Inflammatory macrophage treated with lipopolysaccharide for 1 hour (primary cell): ENCODE data around the gene ST8SIA5.
A peak's percentile ranks its signal among the peaks of the same experiment; 100 is the strongest.
"Not testable (repeated sequence)": the region's sequence is repeated elsewhere in the genome, so short reads cannot be mapped to it uniquely, and the experiment has no call there.

ENCODE experiments used
- DNase-seq, 2 donors: peaks; one replicate each; pipeline ENCODE4 v3.0.0-alpha.2; 2020 to 2022

ST8SIA5 gene, protein sequence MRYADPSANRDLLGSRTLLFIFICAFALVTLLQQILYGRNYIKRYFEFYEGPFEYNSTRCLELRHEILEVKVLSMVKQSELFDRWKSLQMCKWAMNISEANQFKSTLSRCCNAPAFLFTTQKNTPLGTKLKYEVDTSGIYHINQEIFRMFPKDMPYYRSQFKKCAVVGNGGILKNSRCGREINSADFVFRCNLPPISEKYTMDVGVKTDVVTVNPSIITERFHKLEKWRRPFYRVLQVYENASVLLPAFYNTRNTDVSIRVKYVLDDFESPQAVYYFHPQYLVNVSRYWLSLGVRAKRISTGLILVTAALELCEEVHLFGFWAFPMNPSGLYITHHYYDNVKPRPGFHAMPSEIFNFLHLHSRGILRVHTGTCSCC

DNA sequence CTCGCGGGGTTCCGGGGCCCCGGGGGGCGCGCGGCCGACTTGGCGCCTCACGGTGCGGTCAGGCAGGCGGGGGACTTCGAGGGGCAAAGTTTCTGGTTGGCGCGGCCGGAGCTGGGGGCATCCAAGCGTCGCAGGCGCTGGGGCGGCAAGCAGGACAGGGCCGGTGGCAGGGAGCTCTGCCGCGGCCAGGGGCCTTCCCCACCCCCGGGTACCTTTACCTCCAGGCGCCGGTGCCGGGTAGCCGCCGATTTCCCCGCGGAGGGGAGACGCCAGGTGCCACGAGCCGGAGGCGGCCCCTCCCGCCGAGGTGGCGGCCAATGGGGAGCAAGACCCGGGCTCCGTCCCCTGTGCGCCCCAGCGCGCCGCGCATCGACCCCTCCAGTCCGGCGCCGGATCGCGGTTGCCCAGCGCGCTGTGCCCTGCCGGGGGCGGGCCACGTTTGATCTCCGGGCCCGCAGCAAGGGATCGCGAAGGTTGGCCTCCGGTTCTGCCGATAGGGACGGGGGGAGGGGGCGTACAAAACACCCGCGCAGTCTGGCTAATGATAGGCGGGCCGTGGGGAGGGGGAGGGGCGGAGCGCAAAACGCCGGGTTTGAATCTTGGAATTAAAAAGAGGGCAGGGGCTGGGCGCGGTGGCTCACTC, at the start of gene ST8SIA5:
Gene ST8SIA5, minus strand, starts transcription at position 495 of the 643 bp plus-strand sequence. CDS start 545 bp downstream, outside the sequence.
- DNase-seq: no peak

DNA sequence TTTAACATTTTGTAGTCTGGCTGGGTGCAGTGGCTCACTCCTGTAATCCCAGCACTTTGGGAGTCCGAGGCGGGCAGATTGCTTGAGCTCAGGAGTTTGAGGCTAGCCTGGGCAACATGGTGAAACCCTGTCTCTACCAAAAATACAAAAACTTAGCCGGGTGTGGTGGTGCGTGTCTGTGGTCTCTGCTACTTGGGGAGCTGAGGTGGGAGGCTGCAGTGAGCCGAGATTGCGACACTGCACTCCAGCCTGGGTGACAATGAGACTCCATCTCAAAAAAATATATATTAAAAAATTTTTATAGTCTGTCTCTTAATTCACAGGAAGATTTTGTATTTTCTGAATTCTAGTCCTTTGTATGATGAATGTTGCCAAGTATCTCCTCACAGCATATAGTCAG, 39.1 kb upstream of the ST8SIA5 start:
- not testable (repeated sequence) for DNase-seq

DNA sequence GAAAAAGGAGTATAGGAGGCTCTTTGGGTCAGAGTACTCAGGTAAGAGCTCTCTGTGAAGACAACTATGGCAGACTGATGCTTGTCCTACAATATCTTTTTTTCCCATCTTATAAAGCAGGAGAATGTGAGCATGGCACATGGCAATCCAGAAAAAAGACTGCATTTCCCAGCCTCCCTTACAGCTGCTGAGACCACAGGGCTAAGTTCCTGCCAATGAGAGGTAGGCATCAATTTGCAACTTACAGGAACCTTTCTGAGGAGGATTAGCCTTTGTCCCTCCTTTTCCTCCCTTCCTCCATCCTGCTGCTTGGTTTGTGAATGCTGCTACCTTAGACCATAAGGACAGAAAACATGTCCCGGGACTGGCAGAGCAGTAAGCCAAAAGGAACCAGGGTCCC, 37.8 kb upstream of the ST8SIA5 start:
- DNase-seq: no peak

DNA sequence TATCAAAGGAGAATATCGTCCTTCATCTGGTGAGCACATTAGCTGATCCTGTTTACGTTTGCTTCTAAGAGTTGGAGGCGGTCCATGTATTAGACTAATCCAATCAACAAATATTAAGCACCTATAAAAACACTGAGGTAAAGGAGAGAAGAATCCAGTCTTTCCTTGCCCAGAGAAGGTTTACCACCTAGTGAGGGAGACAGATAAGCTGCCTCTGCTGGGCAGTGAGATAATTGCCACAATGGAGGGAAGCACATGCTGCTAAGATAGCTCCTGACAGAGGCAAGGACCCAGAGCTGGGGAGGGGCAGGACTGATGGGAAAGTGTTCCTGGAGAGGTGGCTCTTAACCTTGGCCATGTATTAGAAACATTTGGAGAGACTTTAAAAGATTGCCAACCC, 36.7 kb upstream of the ST8SIA5 start:
- DNase-seq: no peak

DNA sequence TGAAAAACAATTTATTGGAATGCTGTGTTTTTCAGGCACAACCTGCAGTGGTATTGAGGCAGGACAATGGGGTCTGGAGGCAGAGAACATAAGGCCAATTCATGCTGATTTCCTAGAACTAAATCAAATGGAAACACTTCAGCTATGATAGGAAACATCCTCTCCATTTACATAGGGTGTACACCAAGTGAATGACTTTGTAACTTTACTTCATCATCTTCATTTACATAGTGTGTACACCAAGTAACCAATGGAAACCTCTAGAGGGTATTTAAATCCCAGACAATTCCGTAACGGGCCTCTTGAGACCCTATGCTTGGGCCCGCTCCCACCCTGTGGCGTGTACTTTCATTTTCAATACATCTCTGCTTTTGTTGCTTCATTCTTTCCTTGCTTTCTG, 32.2 kb upstream of the ST8SIA5 start:
- no peak for DNase-seq

DNA sequence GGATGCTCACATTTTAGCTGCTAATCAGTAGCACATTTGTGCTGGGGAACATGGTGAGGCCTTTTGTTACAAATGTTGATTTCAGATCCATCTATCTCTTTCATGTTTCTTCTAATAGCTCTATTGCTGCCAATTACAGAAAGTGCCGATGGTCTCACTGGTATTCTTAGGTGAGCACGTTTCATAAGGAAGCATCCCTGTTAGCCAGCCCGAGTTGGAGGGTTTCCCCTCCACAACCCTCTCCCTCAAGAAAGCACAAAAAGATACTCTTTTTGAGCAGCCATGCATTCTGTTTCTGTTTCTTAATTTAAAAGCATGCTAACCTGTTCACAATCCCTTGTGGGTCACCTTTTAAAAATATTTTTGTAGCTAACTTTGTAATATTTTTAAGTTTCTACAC, 30.8 kb upstream of the ST8SIA5 start:
- DNase-seq: no peak

DNA sequence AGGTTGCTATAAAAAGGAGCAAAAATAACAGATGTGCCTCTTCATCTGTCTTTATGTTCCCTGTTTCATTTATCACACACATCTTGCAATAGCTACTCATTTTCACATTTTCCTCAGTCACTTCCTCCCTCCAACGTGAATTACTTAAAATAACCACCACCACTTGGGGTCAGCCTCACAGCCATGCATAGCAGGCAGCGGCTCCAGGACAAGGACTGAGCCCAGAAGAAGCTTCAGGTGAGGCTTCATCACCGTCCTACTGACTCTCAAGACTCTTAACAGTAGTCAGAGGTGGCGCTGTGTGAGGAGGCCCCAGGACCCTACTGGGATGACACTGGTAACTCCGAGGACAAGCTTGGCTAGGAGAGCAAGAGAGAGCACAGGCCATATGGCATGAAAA, 15.5 kb upstream of the ST8SIA5 start:
- peak in 1 of 2 donors; percentile 13 for DNase-seq

DNA sequence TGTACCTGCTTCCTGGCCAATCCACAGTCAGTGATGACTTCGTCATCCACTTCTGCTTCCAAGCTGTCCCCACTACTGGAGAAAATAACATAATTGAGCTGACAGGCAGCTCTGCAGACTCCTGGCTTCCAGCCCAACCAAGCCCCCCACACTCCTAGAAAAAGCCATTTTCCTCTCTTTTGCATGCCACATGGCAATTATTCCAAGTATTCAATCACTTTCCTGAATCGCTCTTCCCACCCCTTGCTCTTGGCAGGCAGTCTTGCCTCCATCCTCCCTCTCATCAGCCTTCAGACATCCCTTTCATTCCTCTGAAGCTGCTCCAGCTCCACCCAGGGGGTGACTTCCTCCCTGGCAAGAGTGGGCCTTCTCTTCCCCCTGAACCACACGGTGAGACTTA, 14.3 kb upstream of the ST8SIA5 start:
- no peak for DNase-seq

DNA sequence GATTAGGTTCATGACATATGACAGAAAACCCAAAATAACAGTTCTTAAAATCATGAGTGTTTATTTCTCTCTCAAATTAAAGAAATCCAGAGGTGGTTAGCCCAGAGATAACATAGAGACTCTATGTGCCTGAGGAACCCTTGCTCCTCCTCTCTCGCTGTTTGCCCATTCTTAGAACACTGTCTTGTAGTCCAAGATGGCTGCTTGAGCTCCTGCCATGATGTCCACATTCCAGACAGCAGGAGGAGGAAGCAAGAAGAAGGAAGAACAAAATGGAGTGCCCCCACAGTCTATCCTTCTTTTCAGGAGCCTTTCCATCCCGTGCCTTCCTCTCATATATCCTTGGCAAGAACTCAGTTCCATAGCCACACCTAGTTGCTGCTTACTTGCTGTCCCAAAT, 13.9 kb upstream of the ST8SIA5 start:
- DNase-seq: no peak

DNA sequence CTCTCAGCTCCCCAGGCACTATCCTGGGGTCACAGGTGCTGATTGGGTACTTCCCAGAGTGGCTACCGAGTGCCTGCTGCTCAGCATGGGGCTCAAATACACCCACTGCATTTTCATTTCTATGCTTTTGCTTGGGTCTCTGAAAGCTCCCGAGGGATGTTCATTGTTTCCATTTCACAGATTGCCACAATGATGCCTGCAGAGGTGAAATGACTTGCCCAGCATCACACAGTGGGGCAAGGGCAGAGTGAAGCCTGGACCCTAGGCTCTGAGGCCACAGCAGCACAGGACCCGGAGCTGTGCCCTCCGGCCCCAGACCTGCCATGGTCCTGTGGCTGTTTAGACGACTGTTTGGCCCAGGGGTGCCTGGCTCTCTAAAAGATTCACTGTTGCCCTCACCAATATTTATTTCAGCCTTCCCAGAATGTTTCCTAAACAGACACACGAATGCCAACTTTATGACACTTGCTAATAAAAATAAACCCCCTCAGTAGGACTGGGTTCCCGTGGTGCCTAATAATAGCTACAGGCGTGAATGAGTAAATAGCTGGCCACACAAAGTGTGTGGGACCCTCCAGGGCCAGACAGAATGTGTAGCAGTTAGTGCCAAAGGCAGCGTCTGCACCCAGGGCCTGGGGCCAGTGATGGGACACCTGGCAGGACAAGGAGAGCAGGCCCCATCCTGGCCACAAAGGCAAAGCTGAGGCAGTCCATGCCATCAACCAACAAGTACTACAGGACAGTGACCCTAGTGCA, 11.5 kb upstream of the ST8SIA5 start:
- no peak for DNase-seq

DNA sequence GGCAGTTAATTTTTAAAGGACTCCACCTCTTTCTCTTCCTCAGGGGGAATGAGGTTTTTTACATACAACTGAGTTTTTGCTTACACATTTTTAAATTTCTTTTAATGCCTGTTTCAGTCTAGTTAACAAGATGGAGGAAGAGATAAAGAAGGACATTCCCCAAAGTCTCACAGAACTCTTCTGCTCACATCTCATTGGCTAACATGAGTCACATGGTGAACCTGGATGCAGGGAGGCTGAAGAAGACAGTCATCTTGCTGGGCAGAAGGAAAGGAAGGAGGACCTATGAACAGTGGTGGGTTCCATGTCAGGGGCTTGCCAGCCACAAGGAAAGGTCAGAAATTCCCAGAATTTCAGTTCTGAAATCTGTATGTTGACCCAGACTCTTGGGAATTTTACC, 10.4 kb upstream of the ST8SIA5 start:
- no peak for DNase-seq

DNA sequence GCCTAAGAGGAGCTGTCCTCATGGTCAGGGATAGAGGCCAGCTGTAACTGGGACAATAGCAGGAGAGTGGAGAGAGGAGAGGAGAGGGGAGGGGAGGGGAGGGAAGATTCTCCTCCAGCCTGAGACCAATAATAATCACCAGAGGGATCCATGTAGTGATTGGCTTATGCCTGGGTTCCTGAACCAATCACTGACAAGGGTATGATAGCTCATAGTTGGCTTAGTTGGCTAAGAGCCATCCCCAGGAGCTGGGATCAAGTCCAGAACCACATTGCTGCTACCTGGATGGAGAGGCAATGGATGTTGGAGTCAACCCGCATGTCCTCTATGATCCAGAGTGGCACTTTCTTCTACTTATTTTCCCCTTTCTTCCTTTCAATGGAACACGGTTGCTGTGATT, 7.7 kb upstream of the ST8SIA5 start:
- no peak for DNase-seq

DNA sequence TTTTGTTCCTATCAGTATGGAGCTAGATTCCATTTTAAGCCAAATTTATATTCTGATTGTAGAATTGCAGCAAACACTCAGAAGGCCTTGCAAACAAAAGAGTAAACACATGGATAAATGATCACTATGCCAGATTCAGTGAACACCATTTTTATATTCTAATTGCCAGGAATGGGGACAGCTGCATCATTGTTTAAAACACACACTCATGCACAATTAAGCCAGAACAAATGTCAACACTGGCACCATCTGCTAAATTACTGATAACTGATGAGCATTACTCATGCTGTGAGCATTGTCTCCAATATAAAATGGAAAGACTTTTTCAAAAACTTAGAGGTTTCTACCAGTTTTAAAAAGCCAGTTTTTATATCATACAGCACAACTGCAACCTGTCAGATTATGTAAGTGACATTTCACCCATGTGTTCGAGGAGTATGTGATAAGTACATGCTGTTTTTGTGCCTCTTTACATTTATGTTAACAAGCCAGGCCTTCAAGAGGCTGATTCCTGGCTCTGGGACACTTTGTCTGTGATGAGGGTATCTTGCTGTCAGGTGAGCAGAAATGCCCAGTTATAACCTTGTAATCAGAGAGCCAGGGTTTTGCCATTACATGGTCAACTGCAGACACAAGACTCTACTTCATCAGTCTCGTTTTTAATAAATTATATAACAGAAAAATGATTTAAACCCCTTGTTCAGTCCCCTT, 4.4 kb upstream of the ST8SIA5 start:
- no peak for DNase-seq

DNA sequence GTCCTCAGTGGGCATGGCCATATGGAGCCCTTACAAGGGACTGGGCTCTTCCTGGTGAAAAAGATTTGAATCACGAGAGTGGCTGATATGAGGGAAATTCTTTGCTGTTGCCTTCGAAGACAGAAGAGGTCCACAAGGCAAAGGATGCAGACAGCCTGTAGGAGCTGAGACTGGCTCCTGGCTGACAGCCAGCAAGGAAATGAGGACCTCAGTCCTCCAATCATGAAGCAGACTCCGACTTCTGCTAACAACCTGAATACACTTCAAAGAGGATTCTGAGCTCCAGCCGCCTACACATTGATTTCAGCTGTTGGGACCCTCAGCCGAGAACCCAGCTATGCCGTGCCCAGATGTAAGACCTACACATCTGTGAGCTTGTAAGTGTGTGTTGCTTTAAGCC, 3.0 kb upstream of the ST8SIA5 start:
- DNase-seq: no peak

DNA sequence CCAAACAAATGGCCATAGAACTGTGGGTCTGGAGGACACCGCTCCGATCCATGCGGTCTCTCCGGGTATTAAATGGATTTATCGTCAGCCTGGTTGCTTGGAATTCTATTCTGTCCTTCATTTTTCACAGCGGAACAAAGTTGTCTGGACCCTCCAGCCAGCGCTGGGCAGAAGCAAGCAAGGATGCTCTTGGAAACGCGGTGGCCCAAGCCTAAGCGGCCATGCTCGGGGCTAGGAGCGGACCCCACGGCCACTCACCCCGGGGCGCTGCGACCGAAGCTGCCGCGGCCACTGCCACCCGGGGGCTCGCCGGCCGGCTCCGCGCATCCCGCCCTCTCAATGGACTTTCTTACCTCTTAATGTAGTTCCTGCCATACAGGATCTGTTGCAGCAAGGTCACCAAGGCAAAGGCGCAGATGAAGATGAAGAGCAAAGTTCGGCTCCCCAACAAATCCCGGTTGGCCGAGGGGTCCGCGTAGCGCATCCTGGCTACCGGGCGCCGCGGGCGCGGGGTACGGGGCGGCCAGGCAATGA, 761 bp downstream of the ST8SIA5 start:
- DNase-seq: no peak

DNA sequence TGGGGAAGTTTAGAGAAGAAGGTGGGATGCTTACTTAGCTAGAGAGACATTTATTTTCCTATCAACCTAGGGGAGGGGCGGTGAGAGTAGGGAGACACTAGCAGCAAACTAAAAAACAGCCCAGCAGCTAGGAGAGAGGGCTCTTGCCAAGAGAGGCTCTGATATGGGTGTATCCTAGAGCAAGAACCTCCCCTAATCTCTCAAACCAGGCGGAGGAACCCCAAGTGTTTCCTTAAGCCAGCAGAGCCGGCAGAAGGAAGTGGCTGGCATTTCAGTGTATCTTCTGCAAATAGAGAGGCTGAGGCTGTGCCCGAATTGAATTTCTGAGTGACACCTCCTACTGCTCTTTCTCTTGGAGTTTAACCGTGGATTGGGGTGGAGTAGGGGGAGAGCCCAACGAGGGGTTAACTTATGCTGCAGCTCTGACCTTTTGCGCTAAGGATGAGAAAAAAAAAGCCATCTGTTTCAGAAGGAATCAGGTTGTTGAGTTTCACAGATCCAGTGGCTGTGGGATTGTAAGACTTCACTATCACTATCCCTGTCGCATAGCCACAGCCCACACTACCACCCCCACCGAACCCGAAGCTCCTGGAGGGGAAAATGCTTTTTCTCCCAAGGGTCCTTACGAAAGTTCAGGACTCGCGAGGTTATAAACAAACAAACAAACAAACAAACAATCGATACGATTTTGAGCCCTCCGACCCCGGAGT, 1.4 kb downstream of the ST8SIA5 start:
- DNase-seq: peak in 1 of 2 donors; percentile 5

DNA sequence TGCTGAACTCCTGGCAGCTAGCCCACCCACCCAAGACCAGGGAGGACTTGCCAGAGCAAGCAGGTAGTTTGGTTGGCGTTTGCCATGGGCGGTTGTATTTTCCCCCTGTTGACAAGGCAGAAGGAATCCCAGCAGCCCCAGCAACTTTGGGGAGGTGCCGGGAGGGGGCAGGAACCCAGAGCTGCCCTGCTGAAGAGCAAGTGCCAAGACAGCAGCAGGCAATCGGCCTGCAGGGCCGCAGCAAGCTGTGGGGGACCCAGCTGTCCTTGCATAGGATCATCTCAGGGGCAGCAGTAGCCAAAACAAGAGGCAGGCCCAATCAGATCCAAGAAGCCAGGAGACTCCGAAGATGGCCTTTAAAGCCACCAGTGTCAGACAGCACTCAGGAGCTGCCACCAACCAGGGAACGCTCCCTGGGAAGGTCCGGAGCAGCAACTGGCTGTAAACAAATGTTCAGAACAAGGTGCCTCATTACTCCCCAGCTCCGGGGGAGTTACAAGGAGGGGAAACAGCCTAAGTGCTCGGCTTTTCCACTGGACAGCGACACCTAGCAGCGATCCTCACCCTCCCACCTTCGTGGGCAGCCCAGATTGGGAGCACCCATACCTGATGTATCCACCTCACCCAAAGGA, 2.1 kb downstream of the ST8SIA5 start:
- no peak for DNase-seq

DNA sequence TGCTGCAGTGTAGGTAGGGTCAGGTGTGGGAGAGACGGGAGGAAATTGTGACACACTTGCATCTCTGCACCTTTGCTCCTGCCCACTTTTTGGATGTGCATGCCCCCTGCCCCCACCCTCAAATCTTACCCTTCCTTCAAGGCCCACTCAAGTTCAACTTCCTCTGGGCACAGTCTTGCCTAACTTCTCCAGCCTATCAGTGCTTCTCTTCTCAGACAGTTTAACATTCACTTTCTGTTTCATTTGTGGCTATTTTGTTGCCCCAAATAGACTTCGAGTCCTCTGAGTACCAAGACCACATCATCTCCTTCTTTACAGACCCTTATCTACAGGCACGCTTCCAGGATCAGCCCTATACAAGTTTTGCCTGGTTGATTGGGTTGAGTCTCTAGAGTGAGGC, 2.7 kb downstream of the ST8SIA5 start:
- peak; percentile 40 to 47 for DNase-seq

DNA sequence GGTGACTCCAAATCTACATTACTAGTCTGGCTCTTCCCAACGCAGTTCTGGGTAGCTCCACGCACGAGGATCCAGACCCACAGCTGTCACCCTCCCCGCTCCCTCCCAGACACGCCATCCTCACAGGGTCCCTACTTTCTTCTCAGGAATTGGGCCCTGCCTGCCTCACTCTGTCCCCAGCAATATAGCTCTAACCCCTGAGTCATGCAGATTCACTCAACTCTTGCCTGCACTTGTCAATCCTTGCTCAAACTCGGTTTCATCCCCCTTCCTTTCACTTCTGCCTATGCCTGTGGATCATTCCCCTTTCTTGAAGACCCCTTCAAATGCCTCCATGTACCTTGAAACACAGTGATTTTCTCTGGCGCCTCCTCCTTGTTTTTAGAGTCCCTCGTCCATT, 5.0 kb downstream of the ST8SIA5 start:
- no peak for DNase-seq

DNA sequence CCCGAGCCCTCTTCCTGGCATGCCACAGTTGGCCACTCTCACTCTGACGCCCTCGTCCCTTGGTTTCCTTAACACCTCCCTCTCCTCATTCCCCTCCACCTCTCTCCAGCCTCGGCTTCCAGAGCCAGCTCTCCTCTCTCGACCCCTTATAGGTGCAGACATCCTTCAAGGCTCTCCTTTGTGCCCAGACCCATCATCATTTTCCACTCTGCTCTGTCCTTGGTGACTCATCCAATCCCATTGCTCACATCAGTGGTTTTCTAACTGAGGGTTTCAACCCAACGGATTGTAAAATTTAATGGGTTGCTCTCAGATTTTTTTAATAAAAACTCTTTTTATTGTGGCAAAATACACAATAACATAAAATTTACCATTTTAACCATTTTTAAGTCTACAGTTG, 6.2 kb downstream of the ST8SIA5 start:
- no peak for DNase-seq

DNA sequence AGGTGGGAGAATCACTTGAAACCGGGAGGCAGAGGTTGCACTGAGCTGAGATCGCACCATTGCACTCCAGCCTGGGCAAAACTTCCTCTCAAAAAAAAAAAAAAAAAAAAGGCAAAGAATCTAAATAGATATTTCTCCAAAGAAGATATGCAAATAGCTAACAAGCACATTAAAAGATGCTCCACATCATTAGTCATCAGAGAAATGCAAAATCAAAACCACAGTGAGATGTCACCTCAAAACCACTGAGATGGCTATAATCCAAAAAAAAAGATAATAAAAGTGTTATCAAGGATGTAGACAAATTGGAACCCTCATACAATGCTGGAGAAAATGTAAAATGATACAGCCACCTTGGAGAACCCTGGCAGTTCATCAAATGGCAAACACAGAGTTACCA, 8.4 kb downstream of the ST8SIA5 start:
- no peak for DNase-seq

DNA sequence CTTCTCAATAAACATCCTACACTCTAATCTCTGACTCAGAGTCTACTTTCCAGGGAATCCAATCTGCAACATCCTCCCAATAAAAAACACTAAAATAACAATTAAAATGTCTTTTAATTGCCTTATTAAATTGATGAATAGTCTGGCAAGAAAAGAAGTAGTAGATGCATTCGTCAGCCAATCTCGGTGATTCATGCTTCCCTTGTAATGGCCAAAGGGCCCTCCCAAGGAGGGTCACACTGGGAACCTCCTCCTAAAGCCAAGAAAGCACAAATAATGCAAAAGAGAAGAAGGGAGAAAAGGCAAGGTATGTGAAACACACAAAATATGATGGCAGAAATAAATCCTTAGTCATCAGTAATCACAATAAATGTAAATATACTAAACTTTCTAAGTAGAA, 16.8 kb downstream of the ST8SIA5 start:
- DNase-seq: no peak
